ENCODE data around the gene KIAA1328. TPM values are rescaled to one million over a fixed set of nuclear protein-coding genes. Genes with fewer than 3 reads are reported as not detected.

KIAA1328 gene
- polyA plus RNA-seq (2011; rRNA removed) (3.9 and 4.0 TPM in 2 replicates), polyA plus RNA-seq (2017; fragmentation: RNase III; extraction: RNeasy Plus Mini Kit Qiagen cat#74134 plus additional on column Dnase treatment) (1.5 to 2.1 TPM (median 1.7 TPM) in 3 replicates), polyA minus RNA-seq (2011; rRNA and poly(A)+ RNA removed) (6.7 and 7.4 TPM in 2 replicates)
- polyA plus RNA-seq (2012; cell fraction: cytosol; rRNA removed), result 1.1 and 1.2 TPM in 2 replicates
- polyA plus RNA-seq (2012; cell fraction: nucleus; rRNA removed), result 0.96 and 2.3 TPM in 2 replicates

DNA sequence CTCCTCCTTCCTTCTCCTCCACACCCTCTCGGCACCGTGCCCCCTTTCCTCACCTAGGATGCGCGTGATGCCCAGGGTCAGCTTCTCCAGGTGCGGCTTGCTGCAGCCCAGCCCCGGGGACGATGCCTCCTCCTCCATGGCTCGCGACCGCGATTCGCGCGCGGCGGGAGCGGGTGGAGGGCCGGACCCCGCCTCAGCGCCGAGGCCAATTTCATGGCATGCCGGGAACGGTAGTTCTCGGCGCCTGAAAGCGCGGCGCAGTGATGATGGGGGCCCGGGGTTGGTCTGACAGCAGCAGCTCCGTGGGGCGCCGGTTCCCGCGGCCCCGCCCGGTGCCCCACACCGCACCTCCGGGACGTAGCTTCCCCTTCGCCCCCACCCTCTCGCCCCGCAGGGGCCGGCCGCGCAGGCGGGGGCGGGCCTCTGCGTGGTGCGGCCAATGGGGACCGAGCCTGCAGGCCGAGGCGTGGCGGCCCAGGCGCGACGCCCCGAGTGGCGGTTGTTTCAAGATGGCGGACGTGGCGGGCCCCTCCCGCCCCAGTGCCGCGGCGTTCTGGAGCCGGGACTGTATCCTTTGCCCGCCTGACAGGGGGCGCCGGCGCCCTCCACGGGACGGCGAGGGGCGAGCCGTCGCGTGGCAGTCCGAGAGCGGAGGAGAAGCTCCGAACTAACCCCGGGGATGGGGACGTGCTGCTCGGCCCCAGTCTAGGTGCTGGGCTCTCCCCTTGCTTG is at the start of gene KIAA1328, which contains the start of gene TPGS2:
TSS of gene KIAA1328 (plus strand) at position 498 of the 732 bp plus-strand sequence. CDS start at position 510, 12 bp downstream.
TSS of gene TPGS2 (minus strand) at position 373 of the 732 bp plus-strand sequence. CDS start at position 138, 235 bp downstream.
- DNase-seq (ENCODE audit: low read depth in 1 of 2, low spot score in 1 of 2) (peak; percentile 71 to 88), FAIRE-seq (no peak), ATAC-seq (peak; percentile 89 to 96)
- TF ChIP-seq POLR2AphosphoS2 (conservative IDR thresholded peaks at IDR 0.05; ENCODE audit: low read length), result no peak
- no peak; the same call in 2 of the 3 replicates for TF ChIP-seq SMC3 (IDR thresholded peaks at IDR 0.05)
- TF ChIP-seq PHF8 (IDR thresholded peaks at IDR 0.05; ENCODE audit: borderline replicate concordance, low read depth), result peak; percentile 61
- TF ChIP-seq POLR2A (IDR thresholded peaks at IDR 0.05; ENCODE audit: low read length), result peak; percentile 53
- no peak for TF ChIP-seq RFX5 (IDR thresholded peaks at IDR 0.05)
- no peak for TF ChIP-seq RNF2 (IDR thresholded peaks at IDR 0.05; ENCODE audit: borderline replicate concordance, low read depth)
- no peak for TF ChIP-seq NFE2L2 (conservative IDR thresholded peaks at IDR 0.05; ENCODE audit: low read length)
- peak in 1 of 2 experiments; percentile 13; a peak in 1 of 5 replicates for TF ChIP-seq JUN (IDR thresholded peaks at IDR 0.05)
- TF ChIP-seq, protein P1, sequence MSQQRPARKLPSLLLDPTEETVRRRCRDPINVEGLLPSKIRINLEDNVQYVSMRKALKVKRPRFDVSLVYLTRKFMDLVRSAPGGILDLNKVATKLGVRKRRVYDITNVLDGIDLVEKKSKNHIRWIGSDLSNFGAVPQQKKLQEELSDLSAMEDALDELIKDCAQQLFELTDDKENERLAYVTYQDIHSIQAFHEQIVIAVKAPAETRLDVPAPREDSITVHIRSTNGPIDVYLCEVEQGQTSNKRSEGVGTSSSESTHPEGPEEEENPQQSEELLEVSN (IDR thresholded peaks at IDR 0.05; ENCODE audit: borderline replicate concordance, low read depth), result 0 out of 2 replicates have a peak, but pooled peaks have one; percentile 28
- TF ChIP-seq, protein P2, sequence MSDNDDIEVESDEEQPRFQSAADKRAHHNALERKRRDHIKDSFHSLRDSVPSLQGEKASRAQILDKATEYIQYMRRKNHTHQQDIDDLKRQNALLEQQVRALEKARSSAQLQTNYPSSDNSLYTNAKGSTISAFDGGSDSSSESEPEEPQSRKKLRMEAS (IDR thresholded peaks at IDR 0.05), result peak; percentile 54
- TF ChIP-seq MAFK (IDR thresholded peaks at IDR 0.05; ENCODE audit: partially characterized antibody), result no peak
- TF ChIP-seq, protein P3, sequence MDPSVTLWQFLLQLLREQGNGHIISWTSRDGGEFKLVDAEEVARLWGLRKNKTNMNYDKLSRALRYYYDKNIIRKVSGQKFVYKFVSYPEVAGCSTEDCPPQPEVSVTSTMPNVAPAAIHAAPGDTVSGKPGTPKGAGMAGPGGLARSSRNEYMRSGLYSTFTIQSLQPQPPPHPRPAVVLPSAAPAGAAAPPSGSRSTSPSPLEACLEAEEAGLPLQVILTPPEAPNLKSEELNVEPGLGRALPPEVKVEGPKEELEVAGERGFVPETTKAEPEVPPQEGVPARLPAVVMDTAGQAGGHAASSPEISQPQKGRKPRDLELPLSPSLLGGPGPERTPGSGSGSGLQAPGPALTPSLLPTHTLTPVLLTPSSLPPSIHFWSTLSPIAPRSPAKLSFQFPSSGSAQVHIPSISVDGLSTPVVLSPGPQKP (IDR thresholded peaks at IDR 0.05; ENCODE audit: low read depth, low read length), result no peak
- TF ChIP-seq, protein P4, sequence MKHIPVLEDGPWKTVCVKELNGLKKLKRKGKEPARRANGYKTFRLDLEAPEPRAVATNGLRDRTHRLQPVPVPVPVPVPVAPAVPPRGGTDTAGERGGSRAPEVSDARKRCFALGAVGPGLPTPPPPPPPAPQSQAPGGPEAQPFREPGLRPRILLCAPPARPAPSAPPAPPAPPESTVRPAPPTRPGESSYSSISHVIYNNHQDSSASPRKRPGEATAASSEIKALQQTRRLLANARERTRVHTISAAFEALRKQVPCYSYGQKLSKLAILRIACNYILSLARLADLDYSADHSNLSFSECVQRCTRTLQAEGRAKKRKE (CRISPR knock-in tag; IDR thresholded peaks at IDR 0.05; ENCODE audit: low read depth), result no peak
- no peak for TF ChIP-seq GATA3 (IDR thresholded peaks at IDR 0.05; ENCODE audit: borderline replicate concordance)
- no peak for TF ChIP-seq EHF (CRISPR knock-in tag; IDR thresholded peaks at IDR 0.05)
- TF ChIP-seq NR3C1 (IDR thresholded peaks at IDR 0.05), result no peak
- TF ChIP-seq ZC3H11A (IDR thresholded peaks at IDR 0.05), result no peak
- TF ChIP-seq, protein P5, sequence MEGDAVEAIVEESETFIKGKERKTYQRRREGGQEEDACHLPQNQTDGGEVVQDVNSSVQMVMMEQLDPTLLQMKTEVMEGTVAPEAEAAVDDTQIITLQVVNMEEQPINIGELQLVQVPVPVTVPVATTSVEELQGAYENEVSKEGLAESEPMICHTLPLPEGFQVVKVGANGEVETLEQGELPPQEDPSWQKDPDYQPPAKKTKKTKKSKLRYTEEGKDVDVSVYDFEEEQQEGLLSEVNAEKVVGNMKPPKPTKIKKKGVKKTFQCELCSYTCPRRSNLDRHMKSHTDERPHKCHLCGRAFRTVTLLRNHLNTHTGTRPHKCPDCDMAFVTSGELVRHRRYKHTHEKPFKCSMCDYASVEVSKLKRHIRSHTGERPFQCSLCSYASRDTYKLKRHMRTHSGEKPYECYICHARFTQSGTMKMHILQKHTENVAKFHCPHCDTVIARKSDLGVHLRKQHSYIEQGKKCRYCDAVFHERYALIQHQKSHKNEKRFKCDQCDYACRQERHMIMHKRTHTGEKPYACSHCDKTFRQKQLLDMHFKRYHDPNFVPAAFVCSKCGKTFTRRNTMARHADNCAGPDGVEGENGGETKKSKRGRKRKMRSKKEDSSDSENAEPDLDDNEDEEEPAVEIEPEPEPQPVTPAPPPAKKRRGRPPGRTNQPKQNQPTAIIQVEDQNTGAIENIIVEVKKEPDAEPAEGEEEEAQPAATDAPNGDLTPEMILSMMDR (IDR thresholded peaks at IDR 0.05), result peak; percentile 39; the same call in 2 of the 3 replicates
- TF ChIP-seq, protein P6, sequence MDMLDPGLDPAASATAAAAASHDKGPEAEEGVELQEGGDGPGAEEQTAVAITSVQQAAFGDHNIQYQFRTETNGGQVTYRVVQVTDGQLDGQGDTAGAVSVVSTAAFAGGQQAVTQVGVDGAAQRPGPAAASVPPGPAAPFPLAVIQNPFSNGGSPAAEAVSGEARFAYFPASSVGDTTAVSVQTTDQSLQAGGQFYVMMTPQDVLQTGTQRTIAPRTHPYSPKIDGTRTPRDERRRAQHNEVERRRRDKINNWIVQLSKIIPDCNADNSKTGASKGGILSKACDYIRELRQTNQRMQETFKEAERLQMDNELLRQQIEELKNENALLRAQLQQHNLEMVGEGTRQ (IDR thresholded peaks at IDR 0.05), result no peak
- no peak for TF ChIP-seq NPAS2 (CRISPR knock-in tag; IDR thresholded peaks at IDR 0.05; ENCODE audit: borderline replicate concordance)
- no peak for TF ChIP-seq HOXB5 (CRISPR knock-in tag; IDR thresholded peaks at IDR 0.05)
- TF ChIP-seq RAD21 (conservative IDR thresholded peaks at IDR 0.05 in 1 of 2, IDR thresholded peaks at IDR 0.05 in 1 of 2), result peak in 1 of 2 experiments; percentile 12; a peak in 2 of 5 replicates
- TF ChIP-seq ESRRA (IDR thresholded peaks at IDR 0.05; ENCODE audit: borderline replicate concordance, low read length), result no peak
- TF ChIP-seq, protein P7, sequence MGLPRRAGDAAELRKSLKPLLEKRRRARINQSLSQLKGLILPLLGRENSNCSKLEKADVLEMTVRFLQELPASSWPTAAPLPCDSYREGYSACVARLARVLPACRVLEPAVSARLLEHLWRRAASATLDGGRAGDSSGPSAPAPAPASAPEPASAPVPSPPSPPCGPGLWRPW (IDR thresholded peaks at IDR 0.05), result no peak
- TF ChIP-seq TP53 (CRISPR knock-in tag; IDR thresholded peaks at IDR 0.05), result no peak
- 0% methylated on average over 6 of the region's 83 CpGs for WGBS (ENCODE audit: missing lambda C conversion rate)
- H3K27ac ChIP-seq, result peak within 1 kb of the TSS; percentile 90 to 98
- 0 out of 3 replicates have a peak, but pooled peaks cover 15% of the 10 kb centered on the region for H3K4me1 ChIP-seq
- ChIA-PET CTCF (interaction anchor here (0.7 to 1.8 kb wide), 6 partner anchors 11 to 141 kb away, joined by 3 to 8 read pairs (median 3); no protein-coding TSS in a partner anchor), POLR2A (no interaction called here)
- peak within 1 kb of the TSS; percentile 90 for H3K4me2 ChIP-seq
- H3K9me3 ChIP-seq, result no peaks in the 10 kb centered on the region
- peak within 1 kb of the TSS; percentile 85 for H3K4me3 ChIP-seq
